CD4-positive, alpha-beta T cell (primary cell): ENCODE data around the gene FAM124A. TPM values are rescaled to one million over a fixed set of nuclear protein-coding genes. Genes with fewer than 3 reads are reported as not detected.

Source experiments
- ATAC-seq: fragments of 200-7000 bp; cut with Tn5 transposase; one replicate; pipeline ENCODE4 v1.10.0; 2022; ENCODE audit warnings: mild to moderate bottlenecking; ENCODE audit not compliant: poor library complexity
- CTCF ChIA-PET: fragments of 350-600 bp; sonication (Branson Sonifier 250); formaldehyde crosslinking; loops from one replicate; lab custom pipeline; 2021; ENCODE audit warnings: antibody characterized with exemption, inconsistent platforms; lab: Charles Lee
- POLR2A ChIA-PET: fragments of 350-600 bp; sonication (Branson Sonifier 250); formaldehyde crosslinking; loops from one replicate; lab custom pipeline; 2021; ENCODE audit warnings: antibody characterized with exemption, inconsistent platforms; lab: Charles Lee
- DNase-seq, 14 experiments: peaks; one replicate each; pipeline ENCODE4 v3.0.0-alpha.2; 2013 to 2020; ENCODE audit warnings: mixed read lengths in 2 of 14
- H3K27ac ChIP-seq, 2 donors: one replicate each; pipeline versions ENCODE4 v1.5.1 to v1.7.0; 2013; ENCODE audit warnings: low read length in 2 of 2, low read depth in 1 of 2, mild to moderate bottlenecking in 1 of 2
- H3K27me3 ChIP-seq, 2 experiments: 1 replicate in 1 of 2; 2 replicates in 1 of 2; pipeline versions ENCODE4 v1.6.1 to v1.7.0; 2013; ENCODE audit warnings: low read length in 2 of 2, control low read depth in 1 of 2, mild to moderate bottlenecking in 1 of 2, moderate library complexity in 1 of 2; ENCODE audit not compliant: insufficient read depth in 2 of 2, control insufficient read depth in 1 of 2
- H3K36me3 ChIP-seq: one replicate; pipeline ENCODE4 v1.6.1; 2013; ENCODE audit warnings: low read length, control low read depth; ENCODE audit not compliant: insufficient read depth
- H3K4me1 ChIP-seq: one replicate; pipeline ENCODE4 v1.6.1; 2013; ENCODE audit warnings: low read length, control low read depth; ENCODE audit not compliant: insufficient read depth
- H3K4me3 ChIP-seq: one replicate; pipeline ENCODE4 v1.5.1; 2013; ENCODE audit warnings: mild to moderate bottlenecking, low read length, moderate library complexity
- H3K9me3 ChIP-seq, 2 experiments: 1 replicate in 1 of 2; 2 replicates in 1 of 2; pipeline versions ENCODE4 v1.6.1 to v1.7.0; 2013; ENCODE audit warnings: low read length in 2 of 2, mild to moderate bottlenecking in 2 of 2, control low read depth in 1 of 2, moderate library complexity in 1 of 2; ENCODE audit not compliant: control insufficient read depth in 1 of 2, insufficient read depth in 1 of 2
- H3K27ac Mint-ChIP-seq: one replicate; pipeline ENCODE4 v1.8.0; 2020; ENCODE audit warnings: mixed read lengths
- H3K27me3 Mint-ChIP-seq: one replicate; pipeline ENCODE4 v1.8.0; 2021; ENCODE audit warnings: mixed read lengths
- H3K36me3 Mint-ChIP-seq: one replicate; pipeline ENCODE4 v1.8.0; 2021; ENCODE audit warnings: low read depth, mixed read lengths
- H3K4me1 Mint-ChIP-seq: one replicate; pipeline ENCODE4 v1.8.0; 2021; ENCODE audit warnings: low read depth, mixed read lengths
- H3K4me3 Mint-ChIP-seq: one replicate; pipeline ENCODE4 v1.8.0; 2020; ENCODE audit warnings: mild to moderate bottlenecking, mixed read lengths
- H3K9me3 Mint-ChIP-seq: one replicate; pipeline ENCODE4 v1.8.0; 2020; ENCODE audit warnings: mixed read lengths
- intact Hi-C, 2 experiments: fragments of 100-400 bp; cut with DNase I in 1 of 2; cut with micrococcal nuclease in 1 of 2; formaldehyde crosslinking; loops; one replicate each; pipeline versions ENCODE4 v1.15.1 to v1.9.0; 2023 to 2025; cut with DNase I, micrococcal nuclease
- total RNA-seq, 174 experiments: library from RNA in 2 of 174; stranded (reverse) in 2 of 174; gene quantifications; one replicate each; pipeline ENCODE4 v1.2.3 and lab custom pipeline; 2021 to 2026
- TF ChIP-seq, protein P1 (sequence below): fragments of 200-600 bp; IDR thresholded peaks from one replicate; pipeline ENCODE4 v1.8.0; 2022; ENCODE audit warnings: antibody characterized with exemption, mild to moderate bottlenecking

Gene FAM124A
- total RNA-seq, 2 experiments from 2014 or later = not detected

- Histone ChIP-seq H3K27ac (no peak overlapping the region), H3K27me3 (no peaks in the 10 kb centered on the region), H3K9me3 (no peaks in the 10 kb centered on the region), H3K4me1 (no peaks in the 10 kb centered on the region), H3K36me3 (no peaks in the 10 kb centered on the region), H3K4me3 (no peak overlapping the region)
- no peak for DNase-seq
- Mint-ChIP-seq H3K27ac (no peak overlapping the region), H3K36me3 (no peaks in the 10 kb centered on the region), H3K4me1 (no peaks in the 10 kb centered on the region), H3K27me3 (no peaks in the 10 kb centered on the region), H3K4me3 (no peak overlapping the region), H3K9me3 (no peaks in the 10 kb centered on the region)
- ATAC-seq = no peak
- ChIA-PET CTCF (no interaction called here), POLR2A (no interaction called here)
- intact Hi-C loops = no loop called here
- TF ChIP-seq, protein P1, sequence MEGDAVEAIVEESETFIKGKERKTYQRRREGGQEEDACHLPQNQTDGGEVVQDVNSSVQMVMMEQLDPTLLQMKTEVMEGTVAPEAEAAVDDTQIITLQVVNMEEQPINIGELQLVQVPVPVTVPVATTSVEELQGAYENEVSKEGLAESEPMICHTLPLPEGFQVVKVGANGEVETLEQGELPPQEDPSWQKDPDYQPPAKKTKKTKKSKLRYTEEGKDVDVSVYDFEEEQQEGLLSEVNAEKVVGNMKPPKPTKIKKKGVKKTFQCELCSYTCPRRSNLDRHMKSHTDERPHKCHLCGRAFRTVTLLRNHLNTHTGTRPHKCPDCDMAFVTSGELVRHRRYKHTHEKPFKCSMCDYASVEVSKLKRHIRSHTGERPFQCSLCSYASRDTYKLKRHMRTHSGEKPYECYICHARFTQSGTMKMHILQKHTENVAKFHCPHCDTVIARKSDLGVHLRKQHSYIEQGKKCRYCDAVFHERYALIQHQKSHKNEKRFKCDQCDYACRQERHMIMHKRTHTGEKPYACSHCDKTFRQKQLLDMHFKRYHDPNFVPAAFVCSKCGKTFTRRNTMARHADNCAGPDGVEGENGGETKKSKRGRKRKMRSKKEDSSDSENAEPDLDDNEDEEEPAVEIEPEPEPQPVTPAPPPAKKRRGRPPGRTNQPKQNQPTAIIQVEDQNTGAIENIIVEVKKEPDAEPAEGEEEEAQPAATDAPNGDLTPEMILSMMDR = no peak
Measured at GRCh38 chr13:51318015-51318414, 95.8 kb downstream of the FAM124A start.

GRCh38 chr13:51318876-51319275, 96.7 kb downstream of the FAM124A start:
- H3K4me3 Mint-ChIP-seq = no peak overlapping the region
- H3K27ac ChIP-seq = no peak overlapping the region
- no peaks in the 10 kb centered on the region for H3K36me3 ChIP-seq
- H3K4me3 ChIP-seq = no peak overlapping the region
- H3K27ac Mint-ChIP-seq = no peak overlapping the region
- intact Hi-C loops = no loop called here
- ChIA-PET POLR2A (no interaction called here), CTCF (no interaction called here)
- no peaks in the 10 kb centered on the region for H3K4me1 ChIP-seq
- no peaks in the 10 kb centered on the region for H3K36me3 Mint-ChIP-seq
- no peak for DNase-seq
- H3K27me3 Mint-ChIP-seq = no peaks in the 10 kb centered on the region
- no peak for ATAC-seq
- no peaks in the 10 kb centered on the region for H3K9me3 Mint-ChIP-seq
- no peaks in the 10 kb centered on the region for H3K27me3 ChIP-seq
- no peaks in the 10 kb centered on the region for H3K4me1 Mint-ChIP-seq
- H3K9me3 ChIP-seq = no peaks in the 10 kb centered on the region
- TF ChIP-seq, protein P1 = no peak

GRCh38 chr13:51321836-51322235, 99.6 kb downstream of the FAM124A start:
- DNase-seq (no peak), ATAC-seq (no peak)
- intact Hi-C loops = no loop called here
- H3K4me1 Mint-ChIP-seq = no peaks in the 10 kb centered on the region
- H3K4me3 ChIP-seq = no peak overlapping the region
- H3K9me3 Mint-ChIP-seq = no peaks in the 10 kb centered on the region
- no peaks in the 10 kb centered on the region for H3K27me3 ChIP-seq
- no peak overlapping the region for H3K27ac Mint-ChIP-seq
- H3K27me3 Mint-ChIP-seq = no peaks in the 10 kb centered on the region
- CTCF ChIA-PET = no interaction called here
- H3K4me1 ChIP-seq = no peaks in the 10 kb centered on the region
- no peaks in the 10 kb centered on the region for H3K36me3 Mint-ChIP-seq
- TF ChIP-seq, protein P1 = no peak
- no peak overlapping the region for H3K4me3 Mint-ChIP-seq
- H3K27ac ChIP-seq = no peak overlapping the region
- POLR2A ChIA-PET = no interaction called here
- H3K9me3 ChIP-seq = no peaks in the 10 kb centered on the region
- no peaks in the 10 kb centered on the region for H3K36me3 ChIP-seq
